ENCODE measurements around the gene GPS2. TPM values are rescaled to one million over a fixed set of nuclear protein-coding genes. Genes with fewer than 3 reads are reported as not detected.

Gene GPS2
- total and polyA plus RNA-seq, 8 donors, result 48.2 to 102 (median 80.8) TPM

DNA sequence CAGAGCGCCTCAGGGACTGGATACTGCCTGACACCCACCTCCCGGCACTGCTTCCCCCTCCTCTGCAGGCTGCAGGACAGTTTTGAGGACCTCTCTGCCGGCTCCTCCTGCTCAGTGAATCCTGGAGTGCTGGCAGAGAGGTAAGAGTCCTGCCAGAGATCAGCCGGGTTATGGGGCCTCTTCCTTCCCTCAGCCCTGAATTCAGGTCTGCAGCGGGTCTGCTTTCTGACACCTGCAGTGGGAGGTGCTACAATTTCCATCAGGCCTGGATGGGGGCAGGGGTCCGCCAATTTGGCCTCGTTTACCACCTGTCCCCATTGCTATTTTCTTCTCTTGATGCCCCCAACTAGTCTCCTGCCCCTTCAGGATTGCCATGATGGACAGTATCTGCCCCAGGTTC lies 17.0 kb upstream of the GPS2 start:
- Histone ChIP-seq H3K4me1 (peaks cover 3 to 35% of the 10 kb centered on the region in 2 donors), H3K27ac (no peak overlapping the region), H3K36me3 (no peaks in the 10 kb centered on the region), H3K27me3 (peaks cover 0 to 20% of the 10 kb centered on the region in 2 donors), H3K9me3 (no peaks in the 10 kb centered on the region), H3K4me3 (no peak overlapping the region)
- DNase-seq (peak in 1 of 4 donors; percentile 13), ATAC-seq (no peak)
- intact Hi-C loops (cut with DNase I), result no loop called here
- TF ChIP-seq, protein P1, sequence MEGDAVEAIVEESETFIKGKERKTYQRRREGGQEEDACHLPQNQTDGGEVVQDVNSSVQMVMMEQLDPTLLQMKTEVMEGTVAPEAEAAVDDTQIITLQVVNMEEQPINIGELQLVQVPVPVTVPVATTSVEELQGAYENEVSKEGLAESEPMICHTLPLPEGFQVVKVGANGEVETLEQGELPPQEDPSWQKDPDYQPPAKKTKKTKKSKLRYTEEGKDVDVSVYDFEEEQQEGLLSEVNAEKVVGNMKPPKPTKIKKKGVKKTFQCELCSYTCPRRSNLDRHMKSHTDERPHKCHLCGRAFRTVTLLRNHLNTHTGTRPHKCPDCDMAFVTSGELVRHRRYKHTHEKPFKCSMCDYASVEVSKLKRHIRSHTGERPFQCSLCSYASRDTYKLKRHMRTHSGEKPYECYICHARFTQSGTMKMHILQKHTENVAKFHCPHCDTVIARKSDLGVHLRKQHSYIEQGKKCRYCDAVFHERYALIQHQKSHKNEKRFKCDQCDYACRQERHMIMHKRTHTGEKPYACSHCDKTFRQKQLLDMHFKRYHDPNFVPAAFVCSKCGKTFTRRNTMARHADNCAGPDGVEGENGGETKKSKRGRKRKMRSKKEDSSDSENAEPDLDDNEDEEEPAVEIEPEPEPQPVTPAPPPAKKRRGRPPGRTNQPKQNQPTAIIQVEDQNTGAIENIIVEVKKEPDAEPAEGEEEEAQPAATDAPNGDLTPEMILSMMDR (IDR thresholded peaks at IDR 0.05), result no peak

DNA sequence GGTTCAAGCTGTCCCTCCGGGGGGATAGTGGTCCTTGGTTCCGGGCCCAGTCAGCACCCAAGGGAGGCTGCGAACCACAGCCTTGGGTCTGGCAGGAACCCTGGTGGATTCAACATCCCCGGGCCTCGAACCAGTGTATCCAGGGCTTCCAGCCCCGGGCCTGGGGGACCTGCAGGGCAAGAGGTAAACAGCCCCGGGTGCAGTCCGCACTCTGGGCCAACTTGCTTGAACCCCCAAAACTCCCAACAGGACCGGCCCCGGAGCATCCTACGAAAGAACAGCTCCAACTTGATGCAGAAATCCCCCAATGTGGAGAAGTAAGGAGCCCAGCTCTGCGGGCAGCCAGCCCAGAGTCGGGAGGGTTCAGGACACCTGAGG lies 15.5 kb upstream of the GPS2 start:
- H3K9me3 ChIP-seq, result no peaks in the 10 kb centered on the region
- peak overlapping the region; percentile 90 to 93 for H3K27ac ChIP-seq
- peaks cover 3 to 29% of the 10 kb centered on the region in 2 donors for H3K4me1 ChIP-seq
- peaks cover 0 to 14% of the 10 kb centered on the region in 2 donors for H3K36me3 ChIP-seq
- peaks cover 0 to 8% of the 10 kb centered on the region in 2 donors for H3K27me3 ChIP-seq
- DNase-seq (peak in 1 of 4 donors; percentile 78), ATAC-seq (no peak)
- intact Hi-C loops (cut with DNase I), result no loop called here
- H3K4me3 ChIP-seq, result peak overlapping the region; percentile 88 to 95
- TF ChIP-seq, protein P1 (IDR thresholded peaks at IDR 0.05), result no peak

DNA sequence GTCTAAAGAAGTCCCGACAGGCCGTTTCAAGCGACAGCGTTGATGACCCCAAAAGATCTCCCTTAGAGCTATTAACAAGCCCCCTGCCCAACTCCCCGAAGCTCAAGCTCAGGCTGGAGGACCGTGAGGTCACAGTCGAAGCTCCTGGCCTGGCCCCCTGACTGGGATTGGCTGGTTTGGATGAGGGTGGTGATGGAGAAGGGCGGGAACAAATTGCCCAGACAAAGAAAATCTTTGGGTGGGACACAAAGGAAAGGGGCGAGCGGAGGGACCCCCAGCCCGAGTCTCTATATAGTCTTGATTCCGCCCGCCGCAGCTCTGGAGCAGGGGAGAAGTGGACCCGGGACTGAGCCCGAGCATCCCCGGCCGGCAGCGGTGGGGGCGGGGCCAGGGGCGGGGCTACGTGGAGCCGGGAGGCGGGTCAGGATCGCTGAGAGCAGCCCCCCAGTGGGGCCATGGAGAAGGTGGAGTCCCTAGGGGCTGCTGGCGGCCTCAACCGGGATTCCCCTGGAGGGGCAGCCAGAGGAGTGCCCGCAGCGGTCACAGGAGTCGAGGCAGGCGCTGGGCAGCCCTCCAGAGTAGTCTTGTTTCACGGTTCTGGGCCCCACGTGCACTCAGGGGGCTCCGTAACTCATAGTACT lies 15.0 kb upstream of the GPS2 start:
- H3K36me3 ChIP-seq, result peaks cover 0 to 19% of the 10 kb centered on the region in 2 donors
- TF ChIP-seq, protein P1 (IDR thresholded peaks at IDR 0.05), result no peak
- H3K4me3 ChIP-seq, result peak overlapping the region; percentile 88 to 95
- ATAC-seq (peak; percentile 77), DNase-seq (peak in 3 of 4 donors; percentile 80 to 93 (median 86))
- intact Hi-C loops (cut with DNase I), result no loop called here
- peak overlapping the region; percentile 90 to 93 for H3K27ac ChIP-seq
- H3K9me3 ChIP-seq, result no peaks in the 10 kb centered on the region
- peaks cover 3 to 28% of the 10 kb centered on the region in 2 donors for H3K4me1 ChIP-seq
- peaks cover 0 to 8% of the 10 kb centered on the region in 2 donors for H3K27me3 ChIP-seq

DNA sequence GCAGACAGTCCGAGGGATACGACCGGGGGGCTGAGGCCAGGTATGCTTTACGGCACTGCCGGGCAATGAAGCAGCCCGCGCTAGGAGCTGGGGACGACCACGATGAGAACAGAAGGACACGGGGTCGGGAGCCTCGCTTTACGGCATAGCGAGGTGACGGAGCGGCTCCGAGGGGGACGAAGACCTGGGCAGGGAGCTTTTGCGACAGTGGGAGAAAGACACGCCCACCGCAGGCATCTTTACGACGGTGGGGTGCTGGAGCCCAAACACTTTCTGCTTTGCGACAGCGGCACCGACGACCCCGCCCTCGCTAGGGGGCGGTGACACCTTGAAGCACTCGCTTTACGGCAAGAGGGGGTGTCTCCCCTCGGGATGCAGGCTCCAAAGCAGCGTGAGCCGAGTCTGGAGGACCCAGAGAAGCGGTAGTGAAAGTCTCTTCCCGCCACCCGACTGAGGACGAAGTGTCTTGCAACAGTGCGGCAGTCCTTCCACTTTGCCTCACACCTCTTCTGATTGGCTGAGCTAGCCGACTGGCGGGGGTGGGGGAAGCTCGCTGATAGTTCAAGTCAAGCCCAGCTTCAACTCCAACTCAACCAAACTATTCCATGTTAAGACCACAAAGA lies 14.3 kb upstream of the GPS2 start:
- Histone ChIP-seq H3K36me3 (peaks cover 0 to 25% of the 10 kb centered on the region in 2 donors), H3K4me3 (peak overlapping the region; percentile 88 to 95), H3K4me1 (peaks cover 3 to 28% of the 10 kb centered on the region in 2 donors), H3K27ac (peak overlapping the region; percentile 90 to 93), H3K27me3 (peaks cover 0 to 8% of the 10 kb centered on the region in 2 donors), H3K9me3 (no peaks in the 10 kb centered on the region)
- DNase-seq (peak; percentile 97 to 99 (median 98)), ATAC-seq (peak; percentile 92)
- TF ChIP-seq, protein P1 (IDR thresholded peaks at IDR 0.05), result no peak
- intact Hi-C loops (cut with DNase I), result no loop called here

DNA sequence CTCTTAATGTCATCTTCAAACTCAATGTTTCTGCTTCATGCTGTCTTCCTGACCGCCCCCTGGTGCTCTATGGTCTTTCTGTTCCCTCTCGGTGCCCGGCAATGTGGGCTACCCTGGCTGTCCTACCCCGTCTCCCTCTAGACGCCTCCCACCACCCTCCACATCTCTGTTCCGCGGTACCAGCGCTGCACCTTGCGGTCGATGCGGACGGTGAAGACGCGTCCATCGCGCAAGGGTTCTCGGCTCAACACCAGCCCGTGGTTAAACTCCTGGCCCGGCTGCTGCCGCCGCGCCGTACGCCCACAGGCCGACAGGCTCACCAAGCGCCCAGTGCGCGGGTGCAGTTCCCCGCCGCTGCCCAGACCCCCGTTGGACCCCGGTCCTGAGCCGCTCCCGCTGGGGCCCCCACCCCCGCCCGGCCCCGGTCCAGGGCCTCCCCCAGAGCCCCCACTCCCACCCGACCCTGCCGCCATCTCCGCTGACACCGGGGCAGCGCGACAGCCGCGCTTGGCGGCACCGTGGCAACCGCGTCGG lies 13.7 kb upstream of the GPS2 start, which contains the start of gene NEURL4:
Gene NEURL4, minus strand, starts transcription at position 496 of the 534 bp plus-strand sequence. Its CDS starts 23 bp downstream, at position 473.
- H3K27ac ChIP-seq, result peak within 1 kb of the TSS; percentile 90 to 93
- TF ChIP-seq, protein P1 (IDR thresholded peaks at IDR 0.05), result no peak
- peak within 1 kb of the TSS; percentile 88 to 95 for H3K4me3 ChIP-seq
- H3K36me3 ChIP-seq, result peaks cover 0 to 29% of the 10 kb centered on the region in 2 donors
- peaks cover 0 to 7% of the 10 kb centered on the region in 2 donors for H3K27me3 ChIP-seq
- H3K9me3 ChIP-seq, result no peaks in the 10 kb centered on the region
- H3K4me1 ChIP-seq, result peaks cover 3 to 28% of the 10 kb centered on the region in 2 donors
- intact Hi-C loops (cut with DNase I), result no loop called here
- ATAC-seq (no peak), DNase-seq (no peak)
